B cell (primary cell): ENCODE measurements around the gene CHST11. TPM values are rescaled to one million over a fixed set of nuclear protein-coding genes. Genes with fewer than 3 reads are reported as not detected.

ENCODE experiments used
- ATAC-seq: fragments of 200-7000 bp; cut with Tn5 transposase; one replicate; pipeline ENCODE4 v1.10.0; 2021; ENCODE audit warnings: low read depth, mild to moderate bottlenecking, moderate number of reproducible peaks, moderate library complexity
- CTCF ChIA-PET: fragments of 350-600 bp; sonication (Branson Sonifier 250); formaldehyde crosslinking; loops from one replicate; lab custom pipeline; 2021; ENCODE audit warnings: antibody characterized with exemption, inconsistent platforms; lab: Charles Lee
- POLR2A ChIA-PET: fragments of 350-600 bp; sonication (Branson Sonifier 250); formaldehyde crosslinking; loops from one replicate; lab custom pipeline; 2021; ENCODE audit warnings: antibody characterized with exemption; lab: Charles Lee
- DNase-seq: peaks from one replicate; pipeline ENCODE4 v3.0.0; 2013
- H2AFZ ChIP-seq: 2 replicates; pipeline ENCODE4 v1.6.1; 2012; ENCODE audit warnings: mild to moderate bottlenecking, low read depth, low read length; ENCODE audit not compliant: insufficient read depth, poor library complexity, severe bottlenecking
- H3K27ac ChIP-seq, 2 donors: 1 replicate in 1 of 2; 2 replicates in 1 of 2; pipeline ENCODE4 v1.5.1; 2012 to 2013; ENCODE audit warnings: low read length in 2 of 2, mild to moderate bottlenecking in 2 of 2, moderate library complexity in 1 of 2
- H3K27me3 ChIP-seq, 4 experiments: fragments of 200-600 bp in 1 of 4; sonication (generic) in 1 of 4; replicated peaks in 1 of 4; 1 replicate in 2 of 4; 2 replicates in 2 of 4; pipeline versions ENCODE4 v1.6.1 to v1.7.0; 2013 to 2016; ENCODE audit warnings: low read length in 3 of 4, mild to moderate bottlenecking in 2 of 4, mixed read lengths in 1 of 4, moderate library complexity in 1 of 4; ENCODE audit not compliant: insufficient read depth in 4 of 4, control insufficient read depth in 3 of 4; ENCODE audit errors: control extremely low read depth in 1 of 4
- H3K36me3 ChIP-seq, 2 experiments: replicated peaks in 1 of 2; 1 replicate in 1 of 2; 2 replicates in 1 of 2; pipeline versions ENCODE4 v1.6.1 to v1.7.1; 2013; ENCODE audit warnings: low read length in 1 of 2; ENCODE audit not compliant: insufficient read depth in 2 of 2, control insufficient read depth in 1 of 2; ENCODE audit errors: control extremely low read depth in 1 of 2, extremely low read depth in 1 of 2
- H3K4me1 ChIP-seq, 2 donors: fragments of 200-600 bp in 1 of 2; sonication (generic) in 1 of 2; 1 replicate in 1 of 2; 2 replicates in 1 of 2; pipeline versions ENCODE4 v1.5.1 to v1.6.1; 2013 to 2017; ENCODE audit warnings: low read length in 2 of 2; ENCODE audit not compliant: control insufficient read depth in 2 of 2, insufficient read depth in 2 of 2
- H3K4me2 ChIP-seq: replicated peaks from 2 replicates; pipeline ENCODE3; 2012; ENCODE audit warnings: mild to moderate bottlenecking, low read depth, low read length; ENCODE audit not compliant: poor library complexity, severe bottlenecking
- H3K4me3 ChIP-seq, 5 experiments: fragments of 200-600 bp in 1 of 5; sonication (generic) in 1 of 5; 1 replicate in 3 of 5; 2 replicates in 2 of 5; pipeline versions ENCODE4 v1.5.1 to v1.7.0; 2011 to 2016; ENCODE audit warnings: low read length in 4 of 5, mild to moderate bottlenecking in 4 of 5, low read depth in 2 of 5, control low read depth in 1 of 5, moderate library complexity in 1 of 5; ENCODE audit not compliant: insufficient read depth in 1 of 5; ENCODE audit errors: control extremely low read depth in 1 of 5, extremely low read depth in 1 of 5
- H3K79me2 ChIP-seq: fragments of 200-600 bp; sonication (generic); one replicate; pipeline ENCODE4 v1.6.0; 2016; ENCODE audit warnings: low read length; ENCODE audit not compliant: control insufficient read depth, insufficient read depth
- H3K9ac ChIP-seq: fragments of 200-600 bp; sonication (generic); 2 replicates; pipeline ENCODE4 v1.6.1; 2017; ENCODE audit warnings: mild to moderate bottlenecking, low read length, moderate library complexity
- H3K9me3 ChIP-seq, 3 donors: one replicate each; pipeline versions ENCODE4 v1.6.1 to v1.7.1; 2013; ENCODE audit warnings: low read length in 2 of 3; ENCODE audit not compliant: control insufficient read depth in 2 of 3, insufficient read depth in 1 of 3; ENCODE audit errors: control extremely low read depth in 1 of 3
- H4K20me1 ChIP-seq: 2 replicates; pipeline ENCODE4 v1.6.0; 2012; ENCODE audit warnings: mild to moderate bottlenecking, low read length; ENCODE audit not compliant: insufficient read depth, control insufficient read depth, poor library complexity, severe bottlenecking
- H3K27ac Mint-ChIP-seq: one replicate; pipeline ENCODE4 v1.8.0; 2021; ENCODE audit warnings: mixed read lengths
- H3K27me3 Mint-ChIP-seq: one replicate; pipeline ENCODE4 v1.8.0; 2021; ENCODE audit warnings: mixed read lengths
- H3K4me1 Mint-ChIP-seq: one replicate; pipeline ENCODE4 v1.8.0; 2021; ENCODE audit warnings: mixed read lengths
- H3K4me3 Mint-ChIP-seq: one replicate; pipeline ENCODE4 v1.8.0; 2021; ENCODE audit warnings: mixed read lengths
- H3K9me3 Mint-ChIP-seq: one replicate; pipeline ENCODE4 v1.8.0; 2022; ENCODE audit warnings: mixed read lengths; ENCODE audit not compliant: insufficient read depth
- CTCF ChIP-seq: fragments of 200-600 bp; IDR thresholded peaks from one replicate; pipeline ENCODE4 v1.8.0; 2022; ENCODE audit warnings: antibody characterized with exemption, mild to moderate bottlenecking
- EZH2 ChIP-seq: IDR thresholded peaks from 2 replicates; pipeline ENCODE4 v1.6.1; 2012; ENCODE audit warnings: borderline replicate concordance, low read depth, mild to moderate bottlenecking, moderate library complexity, low read length; ENCODE audit not compliant: insufficient read depth, poor library complexity, severe bottlenecking
- WGBS: methylation state at CpG from one replicate; pipeline ENCODE4 v1.1.5; 2013; ENCODE audit warnings: missing lambda C conversion rate; ENCODE audit not compliant: insufficient coverage; 5-methylcytosine and 5-hydroxymethylcytosine counted together
- intact Hi-C: fragments of 100-400 bp; cut with micrococcal nuclease; formaldehyde crosslinking; loops from one replicate; pipeline ENCODE4 v1.10.0; 2022
- polyA plus RNA-seq: library from polyadenylated mRNA; depleted of rRNA; stranded (reverse); fragments of >200 nt; gene quantifications from 2 replicates; pipeline ENCODE4 v1.2.3, GENCODE V29; 2012
- total RNA-seq, 2 donors: library from RNA; stranded (reverse); fragments of 120-200 nt in 1 of 2; gene quantifications; 1 replicate in 1 of 2; 2 replicates in 1 of 2; pipeline versions ENCODE4 v1.2.3 to v1.2.4, GENCODE V29; 2013 to 2022

The CHST11 gene
- total and polyA plus RNA-seq, 2 donors (not counting 1 experiment from before 2014, with no cell fraction given): 46.3 to 152 TPM

- intact Hi-C loops: no loop called here
- H3K27ac Mint-ChIP-seq: peak overlapping the region; percentile 2
Measured at GRCh38 chr12:104665296-104665695, 208.5 kb downstream of the CHST11 start.

GRCh38 chr12:104667139-104667538 is 210.4 kb downstream of the CHST11 start:
- DNase-seq: no peak
- Histone ChIP-seq H3K4me1 (peaks cover 39 to 47% of the 10 kb centered on the region in 2 donors), H3K9ac (no peak overlapping the region), H3K4me2 (no peak overlapping the region), H2AFZ (no peak overlapping the region), H3K36me3 (peaks cover 0 to 6% of the 10 kb centered on the region in 2 experiments), H3K9me3 (no peaks in the 10 kb centered on the region), H4K20me1 (peaks cover 67% of the 10 kb centered on the region), H3K27ac (no peak overlapping the region), H3K79me2 (peaks cover 87% of the 10 kb centered on the region), H3K4me3 (no peak overlapping the region), H3K27me3 (no peaks in the 10 kb centered on the region)
- ChIA-PET POLR2A (interaction anchor here (0.6 kb wide), 1 partner anchor 384 kb away, joined by 3 read pairs; no protein-coding TSS in a partner anchor), CTCF (interaction anchor here (0.9 to 1.9 kb wide), 3 partner anchors 12 to 285 kb away, joined by 5 to 8 read pairs (median 5); no protein-coding TSS in a partner anchor)
- intact Hi-C loops: no loop called here
- Mint-ChIP-seq H3K9me3 (no peaks in the 10 kb centered on the region), H3K27ac (no peak overlapping the region), H3K4me3 (no peak overlapping the region), H3K27me3 (no peaks in the 10 kb centered on the region), H3K4me1 (peaks cover 63% of the 10 kb centered on the region)
- 94% methylated on average over 5 of the region's 7 CpGs for WGBS
- ATAC-seq: no peak
- TF ChIP-seq EZH2 (no peak), CTCF (no peak)

More at GRCh38 chr12:104665296-104665695, 208.5 kb downstream of the CHST11 start:
- ChIA-PET CTCF (no interaction called here), POLR2A (no interaction called here)
- Histone ChIP-seq H3K27ac (no peak overlapping the region), H3K79me2 (peaks cover 81% of the 10 kb centered on the region), H3K4me2 (no peak overlapping the region), H3K36me3 (peaks cover 5 to 6% of the 10 kb centered on the region in 2 experiments), H4K20me1 (peaks cover 58% of the 10 kb centered on the region), H3K27me3 (no peaks in the 10 kb centered on the region), H3K4me3 (no peak overlapping the region), H3K4me1 (peaks cover 22 to 28% of the 10 kb centered on the region in 2 donors), H3K9me3 (no peaks in the 10 kb centered on the region), H3K9ac (no peak overlapping the region), H2AFZ (no peak overlapping the region)
- no peak for TF ChIP-seq CTCF
- TF ChIP-seq EZH2: no peak
- 100% methylated on average over 2 of the region's 4 CpGs for WGBS
- Mint-ChIP-seq H3K4me1 (peaks cover 44% of the 10 kb centered on the region), H3K27me3 (no peaks in the 10 kb centered on the region), H3K9me3 (no peaks in the 10 kb centered on the region), H3K4me3 (no peak overlapping the region)
- DNase-seq (no peak), ATAC-seq (no peak)
